MM.1S (cell line): ENCODE data around the gene SORL1-AS1.

ENCODE experiments used
- DNase-seq: peaks from one replicate; pipeline ENCODE4 v3.0.0-alpha.2; 2015
- H2AFZ ChIP-seq: fragments of 300-600 bp; sonication (generic); 2 replicates; pipeline ENCODE4 v1.6.0; 2016; ENCODE audit warnings: antibody characterized with exemption, low read length
- H3F3A ChIP-seq: fragments of 300-600 bp; sonication (generic); 2 replicates; pipeline ENCODE4 v1.6.1; 2016; ENCODE audit warnings: mild to moderate bottlenecking, antibody characterized with exemption, low read length, moderate library complexity, mixed read lengths; ENCODE audit not compliant: insufficient read depth
- H3K27ac ChIP-seq: fragments of 300-600 bp; sonication (generic); 2 replicates; pipeline ENCODE4 v1.5.1; 2016; ENCODE audit warnings: mild to moderate bottlenecking, low read length
- H3K27me3 ChIP-seq: fragments of 300-600 bp; sonication (generic); replicated peaks from 2 replicates; pipeline ENCODE4 v1.6.0; 2016; ENCODE audit warnings: low read length; ENCODE audit not compliant: insufficient read depth
- H3K36me3 ChIP-seq: fragments of 300-600 bp; sonication (generic); replicated peaks from 2 replicates; pipeline ENCODE4 v1.6.1; 2016; ENCODE audit warnings: mild to moderate bottlenecking, low read length, mixed read lengths; ENCODE audit not compliant: insufficient read depth
- H3K4me1 ChIP-seq: fragments of 300-600 bp; sonication (generic); 2 replicates; pipeline ENCODE4 v1.6.1; 2016; ENCODE audit warnings: low read length, mixed read lengths
- H3K4me2 ChIP-seq: fragments of 300-600 bp; sonication (generic); 2 replicates; pipeline ENCODE4 v1.6.0; 2016; ENCODE audit warnings: low read depth, low read length
- H3K4me3 ChIP-seq: fragments of 300-600 bp; sonication (generic); 2 replicates; pipeline ENCODE4 v1.5.1; 2016; ENCODE audit warnings: low read length, mixed read lengths
- H3K79me2 ChIP-seq: fragments of 300-600 bp; sonication (generic); 2 replicates; pipeline ENCODE4 v1.6.1; 2016; ENCODE audit warnings: mixed run types, low read length, mixed read lengths
- H3K9ac ChIP-seq: fragments of 300-600 bp; sonication (generic); 2 replicates; pipeline ENCODE4 v1.6.1; 2016; ENCODE audit warnings: low read length, mixed read lengths
- H3K9me2 ChIP-seq: fragments of 300-600 bp; sonication (generic); replicated peaks from 2 replicates; pipeline ENCODE4 v1.6.1; 2016; ENCODE audit warnings: mild to moderate bottlenecking, low read length, mixed read lengths; ENCODE audit not compliant: insufficient read depth
- H3K9me3 ChIP-seq: fragments of 300-600 bp; sonication (generic); replicated peaks from 2 replicates; pipeline ENCODE4 v1.6.1; 2016; ENCODE audit warnings: mild to moderate bottlenecking, low read length, mixed read lengths; ENCODE audit not compliant: insufficient read depth
- H4K20me1 ChIP-seq: fragments of 300-600 bp; sonication (generic); 2 replicates; pipeline ENCODE4 v1.6.1; 2016; ENCODE audit warnings: mild to moderate bottlenecking, low read length, moderate library complexity, mixed read lengths; ENCODE audit not compliant: insufficient read depth
- EZH2 ChIP-seq: fragments of 300-600 bp; sonication (generic); optimal IDR thresholded peaks from 2 replicates; pipeline ENCODE3; 2017; ENCODE audit warnings: low read depth, mild to moderate bottlenecking, antibody characterized with exemption, low read length, mixed read lengths
- EZH2phosphoT487 ChIP-seq: fragments of 300-600 bp; sonication (generic); IDR thresholded peaks from 2 replicates; pipeline ENCODE4 v1.6.1; 2018; ENCODE audit warnings: antibody characterized with exemption, low read length
- TF ChIP-seq, protein P1 (sequence below): fragments of 300-600 bp; sonication (generic); IDR thresholded peaks from 2 replicates; pipeline ENCODE4 v1.5.1; 2016; ENCODE audit warnings: antibody characterized with exemption, low read length, mixed read lengths

Gene SORL1-AS1

DNA sequence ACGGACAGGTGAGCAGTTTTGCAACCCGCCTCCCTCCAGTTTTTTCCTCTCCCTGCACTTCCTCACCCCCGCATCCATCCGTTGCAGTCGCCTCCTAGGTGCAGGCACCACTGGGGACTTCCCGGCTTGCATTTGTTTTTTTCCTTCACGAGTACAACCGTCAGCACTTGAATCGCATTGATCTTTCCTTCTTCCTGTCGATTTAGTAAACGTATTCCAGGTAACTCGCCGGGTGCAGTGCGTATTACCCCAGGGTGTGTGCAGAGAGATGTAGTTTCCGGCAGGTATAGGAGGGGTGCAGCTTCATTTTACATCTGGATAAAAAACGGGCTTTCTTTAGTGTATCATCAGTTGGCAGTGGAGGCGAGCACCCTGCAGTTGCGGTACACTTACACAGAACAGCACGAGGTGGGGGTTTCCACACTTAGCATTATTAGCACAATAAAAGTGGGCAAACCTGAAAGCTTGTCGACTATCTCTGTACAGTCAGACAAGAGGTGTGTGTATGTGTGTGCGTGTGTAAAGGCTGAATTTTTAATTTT, at the start of gene SORL1-AS1:
Gene SORL1-AS1 (minus strand): TSS at position 359 of the 542 bp plus-strand sequence.
- no peak for DNase-seq
- no peaks in the 10 kb centered on the region for H3K36me3 ChIP-seq
- no peaks in the 10 kb centered on the region for H4K20me1 ChIP-seq
- peak within 1 kb of the TSS; percentile 89 for H3K4me2 ChIP-seq
- peak within 1 kb of the TSS; percentile 86 for H2AFZ ChIP-seq
- no peaks in the 10 kb centered on the region for H3K9me3 ChIP-seq
- no peak within 1 kb of the TSS for H3K27ac ChIP-seq
- TF ChIP-seq EZH2phosphoT487 (no peak), EZH2 (no peak)
- TF ChIP-seq, protein P1, sequence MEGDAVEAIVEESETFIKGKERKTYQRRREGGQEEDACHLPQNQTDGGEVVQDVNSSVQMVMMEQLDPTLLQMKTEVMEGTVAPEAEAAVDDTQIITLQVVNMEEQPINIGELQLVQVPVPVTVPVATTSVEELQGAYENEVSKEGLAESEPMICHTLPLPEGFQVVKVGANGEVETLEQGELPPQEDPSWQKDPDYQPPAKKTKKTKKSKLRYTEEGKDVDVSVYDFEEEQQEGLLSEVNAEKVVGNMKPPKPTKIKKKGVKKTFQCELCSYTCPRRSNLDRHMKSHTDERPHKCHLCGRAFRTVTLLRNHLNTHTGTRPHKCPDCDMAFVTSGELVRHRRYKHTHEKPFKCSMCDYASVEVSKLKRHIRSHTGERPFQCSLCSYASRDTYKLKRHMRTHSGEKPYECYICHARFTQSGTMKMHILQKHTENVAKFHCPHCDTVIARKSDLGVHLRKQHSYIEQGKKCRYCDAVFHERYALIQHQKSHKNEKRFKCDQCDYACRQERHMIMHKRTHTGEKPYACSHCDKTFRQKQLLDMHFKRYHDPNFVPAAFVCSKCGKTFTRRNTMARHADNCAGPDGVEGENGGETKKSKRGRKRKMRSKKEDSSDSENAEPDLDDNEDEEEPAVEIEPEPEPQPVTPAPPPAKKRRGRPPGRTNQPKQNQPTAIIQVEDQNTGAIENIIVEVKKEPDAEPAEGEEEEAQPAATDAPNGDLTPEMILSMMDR: no peak
- H3F3A ChIP-seq: no peaks in the 10 kb centered on the region
- no peaks in the 10 kb centered on the region for H3K79me2 ChIP-seq
- no peaks in the 10 kb centered on the region for H3K9me2 ChIP-seq
- no peak within 1 kb of the TSS; the same call in 1 of the 2 replicates for H3K9ac ChIP-seq
- peaks cover 14% of the 10 kb centered on the region for H3K27me3 ChIP-seq
- H3K4me3 ChIP-seq: peak within 1 kb of the TSS; percentile 80
- H3K4me1 ChIP-seq: no peaks in the 10 kb centered on the region

DNA sequence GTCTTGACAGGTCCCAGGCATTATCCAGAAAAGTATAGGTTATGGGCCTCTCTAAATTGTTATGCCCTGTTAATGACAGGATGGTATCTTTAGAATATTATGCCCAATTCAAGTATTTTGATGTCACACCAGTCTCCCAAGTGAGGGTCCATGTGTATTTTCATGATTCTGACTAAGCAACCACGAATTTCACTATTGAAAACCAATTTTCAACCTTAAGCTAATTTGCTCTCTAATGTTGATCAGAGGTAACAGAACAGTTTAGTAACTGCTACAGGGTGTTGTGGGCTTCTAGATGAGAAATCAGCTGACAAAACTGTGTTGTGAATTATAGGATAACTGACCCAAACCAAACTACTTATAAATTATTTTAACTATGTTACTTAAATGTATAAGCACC, 48.0 kb upstream of the SORL1-AS1 start:
- no peak for DNase-seq
- H3K79me2 ChIP-seq: no peaks in the 10 kb centered on the region

DNA sequence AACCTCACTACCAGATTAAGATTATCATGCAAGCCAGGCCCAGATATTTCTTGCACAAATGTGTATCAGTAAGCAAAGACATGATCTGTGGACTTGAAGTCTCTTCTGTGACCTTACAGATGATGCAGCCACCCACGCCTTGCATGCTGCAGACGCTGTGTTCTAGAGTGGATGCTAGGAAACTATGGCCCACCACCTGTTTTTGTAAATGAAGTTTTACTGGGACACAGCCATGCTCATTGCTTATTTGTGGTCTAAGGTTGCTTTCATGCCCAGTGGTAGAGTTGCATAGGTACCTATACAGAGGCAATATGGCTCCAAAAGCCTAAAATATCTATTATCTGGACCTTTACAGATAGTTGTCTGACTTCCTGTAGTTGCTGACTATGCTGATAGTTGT, 47.5 kb upstream of the SORL1-AS1 start:
- no peaks in the 10 kb centered on the region for H3F3A ChIP-seq
- H4K20me1 ChIP-seq: no peaks in the 10 kb centered on the region
- no peak overlapping the region for H2AFZ ChIP-seq
- H3K79me2 ChIP-seq: no peaks in the 10 kb centered on the region
- H3K9ac ChIP-seq: no peak overlapping the region
- no peaks in the 10 kb centered on the region for H3K9me3 ChIP-seq
- H3K27me3 ChIP-seq: no peaks in the 10 kb centered on the region
- no peaks in the 10 kb centered on the region for H3K36me3 ChIP-seq
- no peak for TF ChIP-seq EZH2
- TF ChIP-seq, protein P1: no peak
- TF ChIP-seq EZH2phosphoT487: no peak
- H3K4me3 ChIP-seq: no peak overlapping the region
- no peaks in the 10 kb centered on the region for H3K9me2 ChIP-seq
- no peak overlapping the region for H3K4me2 ChIP-seq
- DNase-seq: no peak
- no peak overlapping the region for H3K27ac ChIP-seq
- peaks cover 6% of the 10 kb centered on the region for H3K4me1 ChIP-seq

More for the DNA sequence above, 48.0 kb upstream of the SORL1-AS1 start:
- Histone ChIP-seq H4K20me1 (no peaks in the 10 kb centered on the region), H3K9me3 (no peaks in the 10 kb centered on the region), H3K27ac (no peak overlapping the region), H3F3A (no peaks in the 10 kb centered on the region), H3K27me3 (no peaks in the 10 kb centered on the region), H3K4me2 (no peak overlapping the region), H3K4me3 (no peak overlapping the region), H3K36me3 (no peaks in the 10 kb centered on the region), H3K9me2 (no peaks in the 10 kb centered on the region), H3K9ac (no peak overlapping the region), H3K4me1 (0 out of 2 replicates have a peak, but pooled peaks cover 1% of the 10 kb centered on the region), H2AFZ (no peak overlapping the region)
- TF ChIP-seq EZH2: no peak
- TF ChIP-seq, protein P1: no peak
- no peak for TF ChIP-seq EZH2phosphoT487
